Purkinje cell (primary cell): ENCODE results near the gene CGB3. TPM values are rescaled to one million over a fixed set of nuclear protein-coding genes. Genes with fewer than 3 reads are reported as not detected.

Experiments used
- polyA plus RNA-seq: library from polyadenylated mRNA; unstranded; fragments of >200 nt; fragmentation: Nextera tagmentation; gene quantifications from 2 replicates; pipeline ENCODE4 v1.2.1, GENCODE V29; 2014

The CGB3 gene
- not detected in 2 replicates for polyA plus RNA-seq

GRCh38 chr19:49024233-49024632 is at the start of gene CGB3:
CGB3 (minus strand) TSS chr19:49024333; CDS start chr19:49023971, 362 bp downstream.

GRCh38 chr19:49064768-49065611 is 40.9 kb upstream of the CGB3 start, which contains the start of gene NTF4:
NTF4 (minus strand) TSS chr19:49064818; CDS start chr19:49061997, 2,821 bp downstream.

GRCh38 chr19:49057636-49058234 is 33.6 kb upstream of the CGB3 start, which contains the start of gene CGB7:
CGB7 (minus strand) TSS chr19:49057749; CDS start chr19:49055375, 2,374 bp downstream.

DNA sequence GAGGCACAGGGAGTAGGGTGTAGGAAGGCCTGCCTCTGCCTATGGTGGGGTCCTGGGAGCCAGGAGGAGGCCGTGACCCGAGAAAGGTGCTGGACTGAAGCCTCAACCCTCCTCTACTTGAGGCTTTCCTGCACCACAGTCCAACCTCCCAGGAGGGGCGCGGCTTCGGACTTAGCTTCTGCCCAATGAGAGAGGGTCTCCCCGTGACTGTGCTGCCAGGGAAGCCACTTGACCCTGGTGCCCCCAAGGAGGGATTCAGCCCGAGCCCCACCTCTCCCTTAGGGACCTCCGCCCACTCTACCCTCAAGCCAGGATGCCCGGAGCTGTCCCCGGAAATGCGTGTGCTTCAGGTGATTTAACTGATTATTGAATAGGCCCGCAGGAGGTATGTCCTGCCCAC is 24.9 kb upstream of the CGB3 start, which contains the start of gene CGB8:
Gene CGB8, minus strand, starts transcription at position 101 of the 400 bp plus-strand sequence. CDS start 372 bp downstream, outside the sequence.

GRCh38 chr19:49043548-49043947 is 19.4 kb upstream of the CGB3 start, which contains the start of gene CGB5:
CGB5 (plus strand) TSS chr19:49043848; CDS start chr19:49044210, 362 bp downstream.

GRCh38 chr19:49036815-49037214 is 12.7 kb upstream of the CGB3 start, which contains the start of gene CGB1:
CGB1 (minus strand) TSS chr19:49036895; CDS start chr19:49036711, 184 bp downstream.

DNA sequence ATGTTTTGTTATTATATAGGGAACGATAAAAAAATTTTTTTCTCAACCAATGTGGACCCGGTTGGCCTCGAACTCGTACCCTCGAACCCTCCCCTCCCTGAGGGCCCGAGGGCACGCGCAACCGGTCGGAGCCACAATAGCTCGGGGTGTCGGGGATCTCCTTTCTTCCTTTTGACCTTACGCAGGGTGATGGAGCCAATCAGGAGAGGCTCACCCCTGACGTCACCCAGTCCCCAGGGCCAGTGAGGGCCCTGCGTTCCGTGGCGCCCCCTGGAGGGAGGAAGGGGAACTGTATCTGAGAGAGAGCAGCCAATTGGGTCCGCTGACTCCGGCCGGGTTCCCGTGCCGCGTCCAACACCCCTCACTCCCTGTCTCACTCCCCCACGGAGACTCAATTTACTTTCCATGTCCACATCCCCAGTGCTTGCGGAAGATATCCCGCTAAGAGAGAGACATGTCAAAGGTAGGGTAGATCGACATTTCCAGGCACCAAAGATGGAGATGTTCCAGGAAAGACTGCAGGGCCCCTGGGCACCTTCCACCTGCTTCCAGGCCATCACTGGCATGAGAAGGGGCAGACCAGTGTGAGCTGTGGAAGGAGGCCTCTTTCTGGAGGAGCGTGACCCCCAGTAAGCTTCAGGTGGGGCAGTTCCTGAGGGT is 7.6 kb upstream of the CGB3 start, which contains the start of gene CGB2:
Gene CGB2, plus strand, starts transcription at position 249 of the 660 bp plus-strand sequence. Its CDS starts 206 bp downstream, at position 455.

DNA sequence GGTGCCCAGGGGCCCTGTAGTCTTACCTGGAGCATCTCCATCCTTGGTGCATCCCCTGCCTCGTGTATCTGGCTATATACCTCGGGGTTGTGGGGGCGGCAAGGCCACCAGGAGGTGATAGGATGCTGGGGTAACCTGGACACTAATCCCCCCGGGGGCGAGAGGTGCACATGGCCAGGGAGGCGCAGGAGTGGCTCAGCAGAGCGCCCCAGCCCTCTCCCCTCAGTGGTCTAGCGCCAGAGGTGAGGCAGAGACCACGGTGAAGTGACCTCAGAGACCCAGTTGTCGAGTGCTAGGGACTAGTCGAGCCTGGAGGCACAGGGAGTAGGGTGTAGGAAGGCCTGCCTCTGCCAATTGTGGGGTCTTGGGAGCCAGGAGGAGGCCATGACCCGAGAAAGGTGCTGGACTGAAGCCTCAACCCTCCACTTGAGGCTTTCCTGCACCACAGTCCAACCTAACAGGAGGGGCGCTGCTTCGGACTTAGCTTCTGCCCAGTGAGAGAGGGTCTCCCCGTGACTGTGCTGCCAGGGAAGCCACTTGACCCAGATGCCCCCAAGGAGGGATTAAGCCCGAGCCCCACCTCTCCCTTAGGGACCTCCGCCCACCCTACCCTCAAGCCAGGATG is 7.0 kb downstream of the CGB3 start, which contains the start of gene LHB:
Gene LHB, minus strand, starts transcription at position 51 of the 625 bp plus-strand sequence. Its CDS starts 10 bp downstream, at position 41.

DNA sequence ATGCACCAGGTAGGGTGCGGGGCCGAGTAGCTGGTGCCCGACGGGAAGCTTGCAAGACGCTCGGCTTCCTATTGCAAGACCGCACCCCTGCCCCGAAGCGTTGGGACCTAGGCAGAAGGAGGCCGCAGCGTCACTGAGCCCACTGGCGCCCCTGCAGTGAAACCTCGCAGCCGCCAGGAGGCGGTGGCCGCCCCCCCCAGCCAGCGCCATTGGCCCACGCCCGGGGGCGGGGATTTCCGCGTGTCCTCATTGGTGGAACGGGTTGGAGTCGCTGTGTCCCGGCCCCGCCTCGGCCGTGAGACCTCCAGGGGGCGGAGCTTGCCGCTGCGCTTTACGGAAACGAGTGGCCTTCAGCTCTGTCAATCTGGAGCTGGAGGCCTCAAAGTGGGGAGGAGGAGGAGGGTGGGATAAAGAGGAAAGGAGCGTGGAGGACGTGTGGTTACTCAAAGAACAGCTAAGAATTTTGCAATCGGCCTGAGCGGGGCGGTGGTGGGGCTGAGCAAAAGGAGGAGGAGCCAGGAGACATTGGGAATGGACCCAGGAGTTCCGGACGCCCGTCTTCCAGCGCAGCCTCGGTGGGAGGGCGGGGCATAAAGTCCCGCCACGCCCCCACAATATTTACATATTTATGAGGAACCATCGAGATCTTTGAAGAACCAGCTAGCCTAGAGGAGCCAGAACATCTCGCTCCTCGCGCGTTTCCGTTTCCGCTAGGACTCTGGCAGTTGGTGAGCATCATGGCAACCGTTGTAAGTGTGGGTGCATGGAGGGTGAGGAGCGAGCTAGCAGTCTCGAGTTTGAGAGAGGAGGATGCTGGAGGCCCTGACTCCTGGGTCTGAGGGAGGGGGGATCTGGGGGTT is 30.7 kb downstream of the CGB3 start, which contains the start of the genes GYS1 and RUVBL2:
Gene GYS1, minus strand, starts transcription at position 135 of the 860 bp plus-strand sequence. CDS start 197 bp downstream, outside the sequence.
Gene RUVBL2, plus strand, starts transcription at position 713 of the 860 bp plus-strand sequence. Its CDS starts 25 bp downstream, at position 738.

Other genes with a start within 250 kb of the CGB3 start
- gene BCAT2, start 213.3 kb downstream of the CGB3 start, polyA plus RNA-seq, result 5.8 and 6.6 TPM in 2 replicates
- 12.4 and 12.5 TPM in 2 replicates for gene HSD17B14, start 187.8 kb downstream of the CGB3 start, polyA plus RNA-seq
- gene PLEKHA4, start 155.7 kb downstream of the CGB3 start, polyA plus RNA-seq, result not detected in 2 replicates
- gene PPP1R15A, start 151.9 kb downstream of the CGB3 start, polyA plus RNA-seq, result 1.7 TPM in 1 of 2 replicates, not detected in the other
- not detected in 2 replicates for gene TULP2, start 125.6 kb downstream of the CGB3 start, polyA plus RNA-seq
- 28.0 and 39.6 TPM in 2 replicates for gene NUCB1, start 124.0 kb downstream of the CGB3 start, polyA plus RNA-seq
- not detected in 2 replicates for gene DHDH, start 90.6 kb downstream of the CGB3 start, polyA plus RNA-seq
- 1.0 TPM in 1 of 2 replicates, not detected in the other for gene BAX, start 69.5 kb downstream of the CGB3 start, polyA plus RNA-seq
- 471 and 609 TPM in 2 replicates for gene FTL, start 59.0 kb downstream of the CGB3 start, polyA plus RNA-seq
- gene GYS1, start 31.0 kb downstream of the CGB3 start, polyA plus RNA-seq, result 1.3 and 1.4 TPM in 2 replicates
- gene RUVBL2, start 30.4 kb downstream of the CGB3 start, polyA plus RNA-seq, result 40.7 and 53.3 TPM in 2 replicates
- not detected in 2 replicates for gene LHB, start 7.2 kb downstream of the CGB3 start, polyA plus RNA-seq
- not detected in 2 replicates for gene CGB2, start 7.6 kb upstream of the CGB3 start, polyA plus RNA-seq
- gene CGB1, start 12.6 kb upstream of the CGB3 start, polyA plus RNA-seq, result not detected in 2 replicates
- not detected in 2 replicates for gene CGB5, start 19.5 kb upstream of the CGB3 start, polyA plus RNA-seq
- not detected in 2 replicates for gene CGB8, start 24.8 kb upstream of the CGB3 start, polyA plus RNA-seq
- not detected in 2 replicates for gene CGB7, start 33.4 kb upstream of the CGB3 start, polyA plus RNA-seq
- gene NTF4, start 40.5 kb upstream of the CGB3 start, polyA plus RNA-seq, result not detected in 2 replicates
- gene KCNA7, start 48.4 kb upstream of the CGB3 start, polyA plus RNA-seq, result not detected in 2 replicates
- 6.3 and 7.5 TPM in 2 replicates for gene SNRNP70, start 61.1 kb upstream of the CGB3 start, polyA plus RNA-seq
- gene LIN7B, start 90.0 kb upstream of the CGB3 start, polyA plus RNA-seq, result 34.2 and 35.7 TPM in 2 replicates
- 4.2 TPM in 1 of 2 replicates, not detected in the other for gene C19orf73, start 94.8 kb upstream of the CGB3 start, polyA plus RNA-seq
- 1.2 and 9.4 TPM in 2 replicates for gene PPFIA3, start 95.2 kb upstream of the CGB3 start, polyA plus RNA-seq
- gene HRC, start 131.1 kb upstream of the CGB3 start, polyA plus RNA-seq, result not detected in 2 replicates
- gene TRPM4, start 133.5 kb upstream of the CGB3 start, polyA plus RNA-seq, result 0.55 and 2.0 TPM in 2 replicates